Endothelial cell of umbilical vein (primary cell): ENCODE measurements around the gene ARHGEF26. TPM values are rescaled to one million over a fixed set of nuclear protein-coding genes. Genes with fewer than 3 reads are reported as not detected.

ENCODE experiments used
- BruUV-seq: library from RNA; stranded (reverse); fragments of 400-500 nt; replicated peaks from 2 replicates; lab custom pipeline; 2021; lab: Mats Ljungman, UMichigan
- CTCF ChIA-PET: fragments of 300-600, 350-600 bp; sonication (Branson Sonifier 250); formaldehyde crosslinking; loops from one replicate; lab custom pipeline; 2021; ENCODE audit warnings: antibody characterized with exemption, inconsistent platforms; lab: Charles Lee
- POLR2A ChIA-PET: fragments of 300-600, 350-600 bp; sonication (Branson Sonifier 250); formaldehyde crosslinking; loops from one replicate; lab custom pipeline; 2021; ENCODE audit warnings: antibody characterized with exemption, inconsistent platforms; lab: Charles Lee
- DNase-seq: peaks from one replicate; pipeline ENCODE4 v3.0.0-alpha.2; 2011; ENCODE audit warnings: low read depth, low spot score
- FAIRE-seq: peaks from 2 replicates; lab custom pipeline; 2011; peaks lifted over from hg19 to GRCh38; lab: Jason Lieb, UNC
- H2AFZ ChIP-seq: 2 replicates; pipeline ENCODE4 v1.6.0; 2012; ENCODE audit warnings: low read depth, low read length, control low read depth, inconsistent platforms
- H3K27ac ChIP-seq: 2 replicates; pipeline ENCODE4 v1.5.1; 2011; ENCODE audit warnings: low read depth, mild to moderate bottlenecking, control low read depth, low read length, moderate library complexity; ENCODE audit not compliant: insufficient read depth
- H3K27me3 ChIP-seq, 2 experiments: 2 replicates each; pipeline versions ENCODE4 v1.6.0 to v1.6.1; 2011; ENCODE audit warnings: low read length in 2 of 2, mixed read lengths in 1 of 2; ENCODE audit not compliant: control insufficient read depth in 2 of 2, insufficient read depth in 2 of 2
- H3K36me3 ChIP-seq, 2 experiments: 2 replicates in 1 of 2; 3 replicates in 1 of 2; pipeline ENCODE4 v1.5.1; 2011; ENCODE audit warnings: low read length in 2 of 2, mild to moderate bottlenecking in 1 of 2, moderate library complexity in 1 of 2; ENCODE audit not compliant: control insufficient read depth in 2 of 2, insufficient read depth in 2 of 2; ENCODE audit errors: extremely low read depth in 1 of 2
- H3K4me1 ChIP-seq: 3 replicates; pipeline ENCODE4 v1.5.1; 2011; ENCODE audit warnings: mild to moderate bottlenecking, low read length; ENCODE audit not compliant: control insufficient read depth, insufficient read depth; ENCODE audit errors: extremely low read depth
- H3K4me2 ChIP-seq: 2 replicates; pipeline ENCODE4 v1.6.1; 2011; ENCODE audit warnings: low read length, control low read depth, mixed read lengths; ENCODE audit not compliant: insufficient read depth
- H3K4me3 ChIP-seq, 3 experiments: fragments of 200-600 bp in 1 of 3; sonication (generic), shearing (Covaris generic) in 1 of 3; replicated peaks in 1 of 3; 2 replicates each; pipeline ENCODE4 v1.5.1; 2011 to 2016; ENCODE audit warnings: control low read depth in 3 of 3, low read length in 3 of 3, mild to moderate bottlenecking in 2 of 3, inconsistent platforms in 1 of 3, low read depth in 1 of 3, moderate library complexity in 1 of 3; ENCODE audit not compliant: insufficient read depth in 1 of 3
- H3K79me2 ChIP-seq: 2 replicates; pipeline ENCODE4 v1.6.0; 2012; ENCODE audit warnings: low read length, inconsistent platforms; ENCODE audit not compliant: control insufficient read depth, insufficient read depth
- H3K9ac ChIP-seq: replicated peaks from 2 replicates; pipeline ENCODE3; 2011; ENCODE audit warnings: low read length, control low read depth; ENCODE audit not compliant: insufficient read depth; ENCODE audit errors: extremely low read depth
- H3K9me1 ChIP-seq: replicated peaks from 3 replicates; pipeline ENCODE4 v1.6.0; 2011; ENCODE audit warnings: mild to moderate bottlenecking, low read length; ENCODE audit not compliant: control insufficient read depth, insufficient read depth; ENCODE audit errors: extremely low read depth
- H3K9me3 ChIP-seq: replicated peaks from 2 replicates; pipeline ENCODE4 v1.5.1; 2012; ENCODE audit warnings: low read length, inconsistent platforms; ENCODE audit not compliant: control insufficient read depth, insufficient read depth
- H4K20me1 ChIP-seq: replicated peaks from 2 replicates; pipeline ENCODE3; 2011; ENCODE audit warnings: mild to moderate bottlenecking, low read length; ENCODE audit not compliant: control insufficient read depth, insufficient read depth; ENCODE audit errors: extremely low read depth
- EZH2 ChIP-seq: IDR thresholded peaks from 2 replicates; pipeline ENCODE4 v1.6.1; 2012; ENCODE audit warnings: borderline replicate concordance, low read depth, mild to moderate bottlenecking, moderate library complexity, low read length, inconsistent platforms; ENCODE audit not compliant: severe bottlenecking
- FOS ChIP-seq: IDR thresholded peaks from 2 replicates; pipeline ENCODE4 v1.6.1; 2011; ENCODE audit warnings: mild to moderate bottlenecking, low read length, moderate library complexity, borderline replicate concordance; ENCODE audit not compliant: insufficient read depth
- GATA2 ChIP-seq: IDR thresholded peaks from 2 replicates; pipeline ENCODE4 v1.7.0; 2011; ENCODE audit warnings: low read depth, mild to moderate bottlenecking, moderate library complexity, mixed read lengths, low read length; ENCODE audit not compliant: insufficient read length, insufficient read depth
- JUN ChIP-seq: IDR thresholded peaks from 2 replicates; pipeline ENCODE4 v1.6.1; 2011; ENCODE audit warnings: borderline replicate concordance, low read depth; ENCODE audit not compliant: insufficient read length, insufficient read depth
- MYC ChIP-seq: IDR thresholded peaks from one replicate; pipeline ENCODE4 v1.6.1; 2011; ENCODE audit warnings: mild to moderate bottlenecking, low read depth, low read length
- POLR2A ChIP-seq: IDR thresholded peaks from 2 replicates; pipeline ENCODE4 v1.6.1; 2012; ENCODE audit warnings: low read depth, mild to moderate bottlenecking, control low read depth, low read length
- POLR2AphosphoS5 ChIP-seq: IDR thresholded peaks from 2 replicates; pipeline ENCODE4 v1.6.1; 2012; ENCODE audit warnings: low read depth, mild to moderate bottlenecking, control low read depth, low read length, moderate library complexity; ENCODE audit not compliant: insufficient read depth
- dilution Hi-C: fragments of 300-500 bp; cut with MboI; formaldehyde crosslinking; loops from one replicate; pipeline ENCODE4 v1.15.0; 2019; ENCODE audit warnings: low sequenced_read_pairs; ENCODE audit not compliant: extremely low pct_ligation_motif_present
- intact Hi-C: fragments of 100-400 bp; cut with micrococcal nuclease; formaldehyde crosslinking; loops from one replicate; pipeline ENCODE4 v1.10.0; 2022
- polyA plus RNA-seq, 4 experiments: library from polyadenylated mRNA; depleted of rRNA in 3 of 4; stranded (reverse) in 3 of 4; unstranded in 1 of 4; fragments of >200 nt; gene quantifications; 2 replicates each; pipeline versions ENCODE4 v1.2.1 to v1.2.3, GENCODE V29; 2011 to 2012; ENCODE audit warnings: missing spikeins in 1 of 4
- total RNA-seq: library from RNA; stranded (reverse); gene quantifications from 2 replicates; pipeline ENCODE4 v1.2.3, GENCODE V29; 2021
- TF ChIP-seq, protein P1 (sequence below), 2 donors: IDR thresholded peaks; 1 replicate in 1 of 2; 2 replicates in 1 of 2; pipeline ENCODE4 v1.5.1; 2011; ENCODE audit warnings: low read length in 2 of 2, mild to moderate bottlenecking in 2 of 2, moderate library complexity in 2 of 2, control low read depth in 1 of 2, inconsistent platforms in 1 of 2, low read depth in 1 of 2; ENCODE audit not compliant: insufficient read depth in 1 of 2; ENCODE audit errors: extremely low read depth in 1 of 2
- TF ChIP-seq, protein P2 (sequence below): IDR thresholded peaks from 2 replicates; pipeline ENCODE4 v1.6.1; 2011; ENCODE audit not compliant: insufficient read depth, insufficient read length

The ARHGEF26 gene
- total and polyA plus RNA-seq, 2 donors (not counting 3 experiments of a cell fraction or from before 2014, with no cell fraction given): 0.57 to 2.9 TPM

- dilution Hi-C loops: no loop called here
- no peak for FAIRE-seq
- POLR2A ChIA-PET: no interaction called here
These were observed 43.2 kb downstream of the ARHGEF26 start for GRCh38 chr3:154164387-154164786.

More at GRCh38 chr3:154164387-154164786, 43.2 kb downstream of the ARHGEF26 start:
- Histone ChIP-seq H3K9me1 (no peaks in the 10 kb centered on the region), H3K27me3 (no peaks in the 10 kb centered on the region), H3K36me3 (no peaks in the 10 kb centered on the region), H3K27ac (no peak overlapping the region), H3K4me1 (no peaks in the 10 kb centered on the region), H4K20me1 (no peaks in the 10 kb centered on the region), H3K4me2 (no peak overlapping the region), H3K9ac (no peak overlapping the region), H3K4me3 (no peak overlapping the region), H2AFZ (no peak overlapping the region), H3K79me2 (no peaks in the 10 kb centered on the region), H3K9me3 (no peaks in the 10 kb centered on the region)
- no peak for DNase-seq
- CTCF ChIA-PET: no interaction called here
- intact Hi-C loops: no loop called here
- no peak for TF ChIP-seq POLR2AphosphoS5
- TF ChIP-seq, protein P1, sequence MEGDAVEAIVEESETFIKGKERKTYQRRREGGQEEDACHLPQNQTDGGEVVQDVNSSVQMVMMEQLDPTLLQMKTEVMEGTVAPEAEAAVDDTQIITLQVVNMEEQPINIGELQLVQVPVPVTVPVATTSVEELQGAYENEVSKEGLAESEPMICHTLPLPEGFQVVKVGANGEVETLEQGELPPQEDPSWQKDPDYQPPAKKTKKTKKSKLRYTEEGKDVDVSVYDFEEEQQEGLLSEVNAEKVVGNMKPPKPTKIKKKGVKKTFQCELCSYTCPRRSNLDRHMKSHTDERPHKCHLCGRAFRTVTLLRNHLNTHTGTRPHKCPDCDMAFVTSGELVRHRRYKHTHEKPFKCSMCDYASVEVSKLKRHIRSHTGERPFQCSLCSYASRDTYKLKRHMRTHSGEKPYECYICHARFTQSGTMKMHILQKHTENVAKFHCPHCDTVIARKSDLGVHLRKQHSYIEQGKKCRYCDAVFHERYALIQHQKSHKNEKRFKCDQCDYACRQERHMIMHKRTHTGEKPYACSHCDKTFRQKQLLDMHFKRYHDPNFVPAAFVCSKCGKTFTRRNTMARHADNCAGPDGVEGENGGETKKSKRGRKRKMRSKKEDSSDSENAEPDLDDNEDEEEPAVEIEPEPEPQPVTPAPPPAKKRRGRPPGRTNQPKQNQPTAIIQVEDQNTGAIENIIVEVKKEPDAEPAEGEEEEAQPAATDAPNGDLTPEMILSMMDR (IDR thresholded peaks at IDR 0.05; ENCODE audit: extremely low read depth in 1 of 2, insufficient read depth in 1 of 2, low read depth in 1 of 2, low read length in 2 of 2): no peak
- TF ChIP-seq, protein P2, sequence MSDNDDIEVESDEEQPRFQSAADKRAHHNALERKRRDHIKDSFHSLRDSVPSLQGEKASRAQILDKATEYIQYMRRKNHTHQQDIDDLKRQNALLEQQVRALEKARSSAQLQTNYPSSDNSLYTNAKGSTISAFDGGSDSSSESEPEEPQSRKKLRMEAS: no peak
- no peak for TF ChIP-seq MYC
- no peak for TF ChIP-seq EZH2
- TF ChIP-seq FOS: no peak
- no peak for TF ChIP-seq GATA2
- no peak for TF ChIP-seq POLR2A
- no peak for TF ChIP-seq JUN
- BruUV-seq: no TSS peak
